Measurements from ENCODE around the gene BIRC2.
"Not testable (repeated sequence)": the region's sequence is repeated elsewhere in the genome, so short reads cannot be mapped to it uniquely, and the experiment has no call there.

Gene BIRC2

DNA sequence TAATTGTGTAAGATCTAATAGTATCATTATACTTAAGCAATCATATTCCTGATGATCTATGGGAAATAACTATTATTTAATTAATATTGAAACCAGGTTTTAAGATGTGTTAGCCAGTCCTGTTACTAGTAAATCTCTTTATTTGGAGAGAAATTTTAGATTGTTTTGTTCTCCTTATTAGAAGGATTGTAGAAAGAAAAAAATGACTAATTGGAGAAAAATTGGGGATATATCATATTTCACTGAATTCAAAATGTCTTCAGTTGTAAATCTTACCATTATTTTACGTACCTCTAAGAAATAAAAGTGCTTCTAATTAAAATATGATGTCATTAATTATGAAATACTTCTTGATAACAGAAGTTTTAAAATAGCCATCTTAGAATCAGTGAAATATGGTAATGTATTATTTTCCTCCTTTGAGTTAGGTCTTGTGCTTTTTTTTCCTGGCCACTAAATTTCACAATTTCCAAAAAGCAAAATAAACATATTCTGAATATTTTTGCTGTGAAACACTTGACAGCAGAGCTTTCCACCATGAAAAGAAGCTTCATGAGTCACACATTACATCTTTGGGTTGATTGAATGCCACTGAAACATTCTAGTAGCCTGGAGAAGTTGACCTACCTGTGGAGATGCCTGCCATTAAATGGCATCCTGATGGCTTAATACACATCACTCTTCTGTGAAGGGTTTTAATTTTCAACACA is 23.3 kb upstream of the BIRC2 start:
- FAIRE-seq, result no peak

GRCh38 chr11:102325088-102325487 is 21.9 kb upstream of the BIRC2 start:
- FAIRE-seq, result no peak

- FAIRE-seq, result no peak
Observed at GRCh38 chr11:102328748-102329147, 18.3 kb upstream of the BIRC2 start.

- FAIRE-seq, result no peak
Observed at GRCh38 chr11:102330231-102330630, 16.8 kb upstream of the BIRC2 start.

- no peak for FAIRE-seq
Observed at GRCh38 chr11:102331341-102331740, 15.7 kb upstream of the BIRC2 start.

GRCh38 chr11:102332611-102332994 is 14.4 kb upstream of the BIRC2 start:
- FAIRE-seq, result no peak

GRCh38 chr11:102338479-102339010 is 8.5 kb upstream of the BIRC2 start:
- FAIRE-seq, result no peak

DNA sequence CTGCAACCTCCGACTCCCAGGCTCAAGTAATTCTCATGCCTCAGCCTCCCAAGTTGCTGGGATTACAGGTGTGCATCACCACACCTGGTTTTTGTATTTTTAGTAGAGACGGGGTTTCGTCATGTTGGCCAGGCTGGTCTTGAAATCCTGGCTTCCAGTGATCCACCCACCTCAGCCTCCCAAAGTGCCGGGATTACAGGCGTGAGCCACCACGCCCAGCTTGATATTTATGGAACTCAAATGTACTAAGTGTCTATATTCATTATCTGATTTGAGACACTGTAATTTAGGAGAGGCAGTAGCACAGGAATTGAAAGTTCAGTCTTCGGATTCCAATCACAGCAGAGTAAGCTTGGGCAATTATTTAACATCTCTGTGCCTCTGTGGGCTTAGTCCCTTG is 5.7 kb upstream of the BIRC2 start:
- not testable (repeated sequence) for FAIRE-seq

DNA sequence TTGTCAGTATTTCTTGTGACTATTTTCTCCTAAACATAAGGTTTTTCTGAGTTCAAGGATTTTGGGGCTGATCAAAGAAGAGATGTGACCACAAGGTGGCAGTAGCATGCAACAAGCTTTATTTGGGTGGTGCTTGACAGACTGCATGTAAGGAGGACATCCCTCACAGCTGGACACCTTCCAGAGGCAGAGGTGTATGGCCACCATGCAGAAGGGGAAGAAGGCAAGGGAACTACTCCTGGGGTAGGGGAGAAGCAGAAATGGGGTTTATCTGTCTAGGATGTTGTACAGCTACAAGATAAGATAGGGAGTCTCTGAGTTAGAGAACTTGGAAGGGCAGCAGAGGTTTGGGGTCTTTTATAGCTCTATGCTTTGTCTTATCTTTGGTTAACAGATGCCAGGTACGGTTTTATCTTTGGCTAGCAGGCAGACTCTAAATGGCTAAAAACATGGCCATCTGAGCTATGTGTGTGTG is 5.1 kb upstream of the BIRC2 start:
- peak; percentile 63 for FAIRE-seq

- no peak for FAIRE-seq
Observed at GRCh38 chr11:102343809-102344208, 3.2 kb upstream of the BIRC2 start.

GRCh38 chr11:102345904-102346303 is 1.1 kb upstream of the BIRC2 start:
- FAIRE-seq, result no peak

DNA sequence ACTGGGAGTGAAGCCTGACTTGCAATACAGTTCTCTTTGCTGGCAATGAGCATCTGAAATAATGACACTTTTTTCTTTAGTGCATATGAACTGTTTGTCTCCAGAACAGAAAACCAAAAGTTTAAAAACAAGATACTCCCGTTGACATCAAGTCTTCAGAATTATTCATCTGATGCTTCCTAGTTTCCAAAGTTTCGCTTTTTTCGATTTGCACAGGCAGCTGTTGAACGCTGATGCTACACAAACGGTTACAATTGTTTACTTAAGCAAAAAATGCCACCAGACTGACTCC is 612 bp upstream of the BIRC2 start:
- no peak for FAIRE-seq

- FAIRE-seq, result no peak
Observed at GRCh38 chr11:102347462-102348370, 702 bp downstream of the BIRC2 start.

- no peak for FAIRE-seq
Observed at GRCh38 chr11:102357116-102357515, 10.1 kb downstream of the BIRC2 start.

DNA sequence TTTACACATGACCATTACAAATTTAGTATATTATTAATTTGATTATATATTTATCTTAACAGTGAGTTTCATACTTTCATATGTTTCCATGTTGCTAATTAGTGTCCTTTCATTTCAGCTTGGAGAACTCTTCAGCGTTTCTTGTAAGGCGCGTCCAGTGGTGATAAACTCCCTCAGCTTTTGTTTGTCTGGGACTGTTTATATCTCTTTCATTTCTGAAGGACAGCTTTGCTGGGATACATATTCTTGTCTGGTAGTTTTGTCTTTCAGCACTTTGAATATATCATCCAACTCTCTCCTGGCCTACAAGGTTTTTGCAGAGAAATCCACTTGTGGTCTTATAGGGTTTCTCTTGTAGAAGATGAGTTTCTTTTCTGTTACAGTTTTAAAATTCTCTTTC is 12.4 kb downstream of the BIRC2 start:
- FAIRE-seq, result no peak

GRCh38 chr11:102360681-102361080 is 13.7 kb downstream of the BIRC2 start:
- FAIRE-seq, result no peak

GRCh38 chr11:102361086-102362031 is 14.3 kb downstream of the BIRC2 start:
- FAIRE-seq, result no peak

- no peak for FAIRE-seq
Observed at GRCh38 chr11:102364991-102365390, 18.0 kb downstream of the BIRC2 start.

- FAIRE-seq, result no peak
Observed at GRCh38 chr11:102367364-102367763, 20.4 kb downstream of the BIRC2 start.

DNA sequence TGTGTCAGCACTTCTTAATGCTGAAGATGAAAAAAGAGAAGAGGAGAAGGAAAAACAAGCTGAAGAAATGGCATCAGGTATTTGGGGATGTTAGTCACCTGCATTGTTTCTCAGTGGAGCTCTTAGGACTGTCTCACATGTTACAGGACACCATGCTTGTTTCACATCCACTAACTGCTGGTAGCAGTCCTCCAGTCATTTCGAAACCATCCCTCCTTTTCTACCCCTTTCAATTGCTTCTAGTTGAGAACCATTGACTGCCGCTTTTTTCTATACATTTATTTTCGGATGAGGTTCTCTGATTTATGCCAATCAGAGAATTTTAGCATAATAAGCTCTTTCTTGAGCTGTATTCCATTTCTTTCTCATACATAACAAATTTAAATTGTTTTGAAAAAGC is 21.5 kb downstream of the BIRC2 start:
- FAIRE-seq, result no peak

DNA sequence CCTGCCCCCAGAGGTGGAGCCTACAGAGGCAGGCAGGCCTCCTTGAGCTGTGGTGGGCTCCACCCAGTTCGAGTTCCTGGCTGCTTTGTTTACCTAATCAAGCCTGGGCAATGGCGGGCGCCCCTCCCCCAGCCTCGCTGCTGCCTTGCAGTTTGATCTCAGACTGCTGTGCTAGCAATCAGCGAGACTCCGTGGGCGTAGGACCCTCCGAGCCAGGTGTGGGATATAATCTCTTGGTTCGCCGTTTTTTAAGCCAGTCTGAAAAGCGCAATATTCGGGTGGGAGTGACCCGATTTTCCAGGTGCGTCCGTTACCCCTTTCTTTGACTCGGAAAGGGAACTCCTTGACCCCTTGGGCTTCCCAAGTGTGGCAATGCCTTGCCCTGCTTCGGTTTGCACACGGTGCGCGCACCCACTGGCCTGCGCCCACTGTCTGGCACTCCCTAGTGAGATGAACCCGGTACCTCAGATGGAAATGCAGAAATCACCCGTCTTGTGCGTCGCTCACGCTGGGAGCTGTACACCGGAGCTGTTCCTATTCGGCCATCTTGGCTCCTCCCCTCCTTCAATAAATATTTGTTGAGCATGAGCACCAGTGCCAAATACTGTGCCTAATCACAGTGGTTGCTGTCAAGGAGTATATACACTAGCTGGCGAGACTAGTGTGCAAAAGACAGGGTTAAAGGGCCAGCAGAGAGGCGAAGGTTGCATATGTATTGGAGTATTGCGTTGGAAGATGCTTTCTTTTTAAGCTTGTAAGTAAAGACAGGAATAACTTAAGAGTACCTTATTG is 27.8 kb downstream of the BIRC2 start:
- FAIRE-seq, result not testable (repeated sequence)

Data from endometrium (tissue), 2 donors.